ENCODE data around the gene GAK. TPM values are rescaled to one million over a fixed set of nuclear protein-coding genes. Genes with fewer than 3 reads are reported as not detected.

Gene GAK
- total RNA-seq, 1 donor from 2014 or later = 89.1 TPM

DNA sequence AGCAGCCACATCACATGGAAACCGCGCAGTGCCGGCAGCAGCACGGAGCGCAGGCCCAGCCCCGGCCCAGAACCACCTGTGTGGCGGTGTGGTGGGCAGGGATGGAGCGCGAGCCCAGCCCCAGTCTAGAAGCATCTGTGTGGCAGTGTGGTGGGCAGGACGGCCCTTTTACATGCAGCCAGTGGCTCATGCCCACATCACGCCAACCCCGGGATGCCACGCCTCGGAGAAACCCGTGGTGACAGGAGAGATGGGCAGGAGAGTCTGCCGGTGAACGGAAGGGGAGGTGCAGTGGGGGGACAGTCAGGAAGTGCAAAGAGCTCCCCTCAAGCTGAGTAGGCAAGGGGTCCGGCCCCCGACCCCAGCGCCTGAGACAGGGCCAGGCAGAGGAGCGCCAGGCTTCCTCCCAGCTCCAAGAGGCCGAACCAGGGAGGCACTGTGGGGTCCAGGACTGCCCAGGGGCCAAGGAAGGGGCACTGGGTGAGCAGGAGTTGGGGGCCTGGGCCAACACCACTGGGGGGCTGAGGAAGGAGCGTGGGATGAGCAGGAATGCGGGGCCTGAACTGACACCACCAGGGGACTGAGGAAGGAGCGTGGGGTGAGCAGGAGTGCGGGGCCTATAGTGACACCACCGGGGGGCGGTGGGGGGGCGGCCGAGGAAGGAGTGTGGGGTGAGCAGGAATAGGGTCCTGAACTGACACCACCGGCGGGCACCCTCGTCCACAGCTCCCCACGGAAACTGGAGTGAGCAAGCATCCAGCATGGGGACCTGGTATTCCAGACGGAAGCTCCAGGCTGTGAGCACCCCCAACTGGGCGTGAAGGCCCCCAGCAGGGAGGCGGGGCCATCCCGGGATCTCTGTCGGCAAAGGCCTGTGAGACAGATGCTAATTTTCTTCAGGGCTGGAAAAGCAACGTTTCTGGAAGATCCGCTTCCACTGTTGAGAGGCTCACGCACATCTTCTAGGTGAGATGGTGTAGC, 28.8 kb downstream of the GAK start:
- H3K27ac ChIP-seq = no peak overlapping the region
- no peak for DNase-seq (ENCODE audit: extremely low spot score in 2 of 2)
- intact Hi-C loops (cut with DNase I) = no loop called here
- H3K4me1 ChIP-seq = no peaks in the 10 kb centered on the region
- H3K36me3 ChIP-seq = peaks cover 0 to 19% of the 10 kb centered on the region in 2 donors
- H3K27me3 ChIP-seq = no peaks in the 10 kb centered on the region
- TF ChIP-seq CTCF (IDR thresholded peaks at IDR 0.05) = no peak
- TF ChIP-seq POLR2A (IDR thresholded peaks at IDR 0.05) = no peak
- TF ChIP-seq POLR2AphosphoS5 (IDR thresholded peaks at IDR 0.05; ENCODE audit: insufficient read depth in 1 of 2, low read depth in 1 of 2) = no peak
- no peak overlapping the region for H3K4me3 ChIP-seq
- H3K9me3 ChIP-seq = no peaks in the 10 kb centered on the region

GRCh38 chr4:901192-901910, 30.8 kb downstream of the GAK start:
- TF ChIP-seq POLR2AphosphoS5 (IDR thresholded peaks at IDR 0.05; ENCODE audit: insufficient read depth in 1 of 2, low read depth in 1 of 2) (no peak), CTCF (IDR thresholded peaks at IDR 0.05) (no peak), POLR2A (IDR thresholded peaks at IDR 0.05) (no peak)
- no peak for DNase-seq (ENCODE audit: extremely low spot score in 2 of 2)
- intact Hi-C loops (cut with DNase I) = no loop called here
- peaks cover 0 to 28% of the 10 kb centered on the region in 2 donors for H3K36me3 ChIP-seq
- H3K4me3 ChIP-seq = no peak overlapping the region
- H3K27me3 ChIP-seq = no peaks in the 10 kb centered on the region
- no peaks in the 10 kb centered on the region for H3K9me3 ChIP-seq
- no peak overlapping the region for H3K27ac ChIP-seq
- H3K4me1 ChIP-seq = no peaks in the 10 kb centered on the region

- Histone ChIP-seq H3K9me3 (no peaks in the 10 kb centered on the region), H3K27ac (no peak overlapping the region), H3K4me3 (no peak overlapping the region), H3K4me1 (no peaks in the 10 kb centered on the region), H3K27me3 (no peaks in the 10 kb centered on the region), H3K36me3 (peaks cover 0 to 34% of the 10 kb centered on the region in 2 donors)
- intact Hi-C loops (cut with DNase I) = no loop called here
- TF ChIP-seq POLR2AphosphoS5 (IDR thresholded peaks at IDR 0.05; ENCODE audit: insufficient read depth in 1 of 2, low read depth in 1 of 2) (no peak), POLR2A (IDR thresholded peaks at IDR 0.05) (no peak), CTCF (IDR thresholded peaks at IDR 0.05) (no peak)
- no peak for DNase-seq (ENCODE audit: extremely low spot score in 2 of 2)
These were observed 31.4 kb downstream of the GAK start for GRCh38 chr4:900721-901120.

DNA sequence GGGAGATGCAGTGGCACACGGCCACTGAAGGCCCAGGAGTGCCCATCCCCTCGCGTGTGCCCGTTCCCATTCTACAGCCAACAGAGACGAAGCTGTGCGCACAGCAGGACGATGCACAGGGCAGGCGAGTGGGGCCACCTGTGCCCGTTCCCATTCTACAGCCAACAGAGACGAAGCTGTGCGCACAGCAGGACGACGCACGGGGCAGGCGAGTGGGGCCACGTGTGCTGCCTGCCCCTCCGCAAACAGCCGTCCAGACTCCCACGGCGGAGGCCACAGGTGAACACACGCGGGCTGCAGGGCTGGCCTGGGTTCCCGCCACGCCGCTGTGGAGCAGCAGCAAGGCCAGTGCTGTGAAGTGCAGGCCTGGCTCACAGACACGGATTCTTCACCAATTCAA, 32.0 kb downstream of the GAK start:
- TF ChIP-seq CTCF (IDR thresholded peaks at IDR 0.05) = no peak
- no peak for TF ChIP-seq POLR2A (IDR thresholded peaks at IDR 0.05)
- TF ChIP-seq POLR2AphosphoS5 (IDR thresholded peaks at IDR 0.05; ENCODE audit: insufficient read depth in 1 of 2, low read depth in 1 of 2) = no peak
- Histone ChIP-seq H3K9me3 (no peaks in the 10 kb centered on the region), H3K27me3 (no peaks in the 10 kb centered on the region), H3K36me3 (peaks cover 0 to 40% of the 10 kb centered on the region in 2 donors), H3K27ac (no peak overlapping the region), H3K4me1 (no peaks in the 10 kb centered on the region), H3K4me3 (no peak overlapping the region)
- DNase-seq (ENCODE audit: extremely low spot score in 2 of 2) = no peak
- intact Hi-C loops (cut with DNase I) = no loop called here

Data from vagina (tissue), 2 donors.